IPS-20b (cell line): ENCODE measurements around the gene TSPAN3.
A peak's percentile ranks its signal among the peaks of the same experiment; 100 is the strongest.

ENCODE experiments used
- H3K27ac ChIP-seq: one replicate; pipeline ENCODE4 v1.5.1; 2013; ENCODE audit warnings: low read length
- H3K27me3 ChIP-seq: 2 replicates; pipeline ENCODE4 v1.6.1; 2013; ENCODE audit warnings: mild to moderate bottlenecking, low read length, inconsistent platforms; ENCODE audit not compliant: insufficient read depth
- H3K36me3 ChIP-seq: 2 replicates; pipeline ENCODE4 v1.6.1; 2013; ENCODE audit warnings: low read depth, mild to moderate bottlenecking, inconsistent platforms, low read length, moderate library complexity; ENCODE audit not compliant: insufficient read depth
- H3K4me1 ChIP-seq: 2 replicates; pipeline ENCODE4 v1.6.1; 2013; ENCODE audit warnings: mild to moderate bottlenecking, control low read depth, inconsistent platforms, low read length, moderate library complexity; ENCODE audit not compliant: insufficient read depth
- H3K4me3 ChIP-seq: 2 replicates; pipeline ENCODE4 v1.5.1; 2013; ENCODE audit warnings: mild to moderate bottlenecking, low read length, inconsistent platforms
- H3K9ac ChIP-seq: 2 replicates; pipeline ENCODE4 v1.6.1; 2013; ENCODE audit warnings: low read depth, mild to moderate bottlenecking, inconsistent platforms, low read length, moderate library complexity
- H3K9me3 ChIP-seq: 2 replicates; pipeline ENCODE4 v1.6.1; 2013; ENCODE audit warnings: mild to moderate bottlenecking, low read depth, low read length, inconsistent platforms; ENCODE audit not compliant: insufficient read depth

TSPAN3 gene

GRCh38 chr15:77083381-77084160 lies 12.7 kb upstream of the TSPAN3 start:
- Histone ChIP-seq H3K36me3 (no peaks in the 10 kb centered on the region), H3K4me1 (no peaks in the 10 kb centered on the region), H3K27ac (no peak overlapping the region), H3K27me3 (no peaks in the 10 kb centered on the region; the same call in 1 of the 2 replicates), H3K9ac (no peak overlapping the region), H3K9me3 (no peaks in the 10 kb centered on the region), H3K4me3 (peak overlapping the region; percentile 37)

GRCh38 chr15:77081971-77082370 lies 11.1 kb upstream of the TSPAN3 start:
- H3K27ac ChIP-seq, result no peak overlapping the region
- no peak overlapping the region for H3K9ac ChIP-seq
- no peaks in the 10 kb centered on the region for H3K9me3 ChIP-seq
- H3K4me1 ChIP-seq, result no peaks in the 10 kb centered on the region
- H3K4me3 ChIP-seq, result no peak overlapping the region
- H3K27me3 ChIP-seq, result no peaks in the 10 kb centered on the region; the same call in 1 of the 2 replicates
- no peaks in the 10 kb centered on the region for H3K36me3 ChIP-seq

DNA sequence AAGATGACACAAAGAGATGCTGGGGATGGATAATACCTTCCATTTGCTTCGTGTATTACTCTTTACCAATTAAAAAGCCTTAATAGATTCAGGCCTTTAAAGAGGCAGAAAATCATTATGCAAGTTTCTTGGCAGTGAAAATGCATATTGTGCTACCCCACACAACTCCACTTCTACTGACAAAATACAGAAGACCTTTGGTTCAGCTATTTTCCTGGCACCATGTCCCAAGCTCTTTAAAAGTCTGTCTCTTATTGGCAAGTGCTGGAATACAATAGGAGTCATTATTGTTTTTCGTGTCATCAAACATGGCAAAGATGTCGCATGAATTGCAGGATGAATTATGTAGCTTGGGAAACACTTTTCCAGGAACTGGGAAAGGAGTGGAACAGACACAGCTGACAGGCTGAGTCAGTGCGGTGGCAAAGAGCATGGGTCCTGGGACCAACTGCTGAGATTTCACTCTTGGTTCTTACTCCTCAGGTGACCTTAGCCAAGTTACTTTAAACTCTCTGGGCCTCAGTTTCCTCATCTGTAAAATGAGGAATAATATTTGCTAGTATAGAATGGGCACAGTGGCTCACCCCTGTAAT lies 5.5 kb upstream of the TSPAN3 start:
- Histone ChIP-seq H3K4me1 (no peaks in the 10 kb centered on the region), H3K9me3 (no peaks in the 10 kb centered on the region), H3K9ac (no peak overlapping the region), H3K27ac (no peak overlapping the region), H3K36me3 (no peaks in the 10 kb centered on the region), H3K4me3 (no peak overlapping the region), H3K27me3 (no peaks in the 10 kb centered on the region)

- H3K27ac ChIP-seq, result no peak overlapping the region
- no peaks in the 10 kb centered on the region for H3K27me3 ChIP-seq
- no peaks in the 10 kb centered on the region for H3K36me3 ChIP-seq
- H3K4me3 ChIP-seq, result no peak overlapping the region
- H3K9ac ChIP-seq, result no peak overlapping the region
- no peaks in the 10 kb centered on the region for H3K4me1 ChIP-seq
- no peaks in the 10 kb centered on the region for H3K9me3 ChIP-seq
Observed at GRCh38 chr15:77075528-77075927, 4.6 kb upstream of the TSPAN3 start.

DNA sequence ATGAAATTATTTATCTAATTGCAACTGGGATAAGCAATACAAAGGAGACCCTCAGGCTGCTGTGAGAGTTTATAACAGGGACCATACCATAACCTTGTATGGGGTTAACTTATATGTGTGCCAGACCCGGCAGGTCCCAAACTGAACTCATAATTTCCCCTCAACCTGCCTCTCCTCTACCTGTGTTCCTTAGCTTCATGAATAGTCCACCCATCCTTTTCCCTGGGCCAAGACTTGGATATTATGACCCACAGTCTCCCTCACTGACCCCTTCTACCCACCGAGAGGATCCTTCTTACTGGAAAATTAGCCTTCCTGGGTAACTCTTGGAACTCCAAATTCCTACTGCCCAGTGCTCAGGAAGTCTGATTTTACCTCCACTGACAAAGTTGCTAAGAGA lies 3.4 kb upstream of the TSPAN3 start:
- no peaks in the 10 kb centered on the region for H3K36me3 ChIP-seq
- H3K4me1 ChIP-seq, result peaks cover 5% of the 10 kb centered on the region
- no peak overlapping the region for H3K27ac ChIP-seq
- no peaks in the 10 kb centered on the region for H3K9me3 ChIP-seq
- no peak overlapping the region for H3K4me3 ChIP-seq
- no peak overlapping the region for H3K9ac ChIP-seq
- peaks cover 9% of the 10 kb centered on the region; the same call in 1 of the 2 replicates for H3K27me3 ChIP-seq

DNA sequence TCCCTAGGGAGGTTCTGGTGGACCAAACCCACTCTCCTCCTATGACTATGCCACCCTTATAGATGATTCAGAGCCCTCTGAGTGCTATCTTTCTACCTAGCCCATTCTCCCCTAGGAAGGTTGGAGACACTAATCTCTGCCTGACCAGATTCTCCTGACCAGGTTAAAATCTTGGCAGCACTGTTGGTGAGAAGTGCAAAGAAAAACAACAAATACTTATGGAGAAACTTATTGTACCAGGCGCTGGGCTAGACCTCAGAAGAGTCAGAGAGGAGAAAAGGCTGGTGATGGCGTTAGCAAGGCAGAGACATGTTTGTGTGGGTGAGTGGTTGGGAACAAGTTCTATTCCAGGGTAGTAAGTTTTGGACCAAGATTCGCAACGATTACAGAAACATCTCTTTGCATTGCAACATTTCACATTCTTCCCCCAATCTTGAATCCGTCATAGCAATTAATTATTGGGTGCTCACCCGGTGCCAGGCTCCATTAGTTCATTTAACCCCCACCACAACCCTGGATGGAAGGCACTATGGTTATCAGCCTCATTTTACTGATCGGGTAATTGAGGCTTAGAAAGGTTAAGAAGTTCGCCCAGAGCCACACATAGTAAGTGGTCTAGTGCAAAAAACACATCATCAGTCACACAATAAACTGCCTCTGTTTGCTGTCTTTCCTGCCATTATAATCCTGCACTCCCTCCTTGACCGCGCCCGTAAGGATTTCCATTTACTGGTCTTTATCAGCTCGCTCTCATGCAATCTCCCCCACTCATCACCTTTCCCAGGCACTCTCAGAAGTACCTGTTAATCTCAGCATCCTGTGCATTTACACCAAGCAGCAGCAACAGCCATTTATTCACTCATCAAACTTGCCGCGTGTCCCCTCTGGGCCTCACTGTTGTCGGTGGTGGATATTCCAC lies 655 bp upstream of the TSPAN3 start:
- peaks cover 5% of the 10 kb centered on the region for H3K4me1 ChIP-seq
- H3K4me3 ChIP-seq, result no peak overlapping the region
- H3K27me3 ChIP-seq, result peaks cover 9% of the 10 kb centered on the region; the same call in 1 of the 2 replicates
- H3K36me3 ChIP-seq, result no peaks in the 10 kb centered on the region
- H3K9me3 ChIP-seq, result no peaks in the 10 kb centered on the region
- peak overlapping the region; percentile 7; the same call in 1 of the 2 replicates for H3K9ac ChIP-seq
- H3K27ac ChIP-seq, result no peak overlapping the region

DNA sequence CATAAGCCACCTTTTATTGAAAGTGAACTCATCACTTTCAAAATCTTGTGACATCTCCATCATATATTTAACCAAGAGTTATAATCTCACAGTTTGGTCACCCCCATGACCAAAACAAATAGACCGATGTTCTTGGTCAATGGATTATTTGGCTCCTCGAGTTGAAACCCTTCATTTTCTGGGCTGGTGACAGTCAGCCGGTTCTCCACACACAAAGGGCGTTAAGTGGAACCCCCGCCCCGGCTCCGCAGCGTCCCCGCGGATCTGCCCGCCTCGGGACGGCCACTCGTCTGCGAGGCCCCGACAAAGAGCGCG lies 772 bp downstream of the TSPAN3 start:
- Histone ChIP-seq H3K9me3 (no peaks in the 10 kb centered on the region), H3K27me3 (peaks cover 9% of the 10 kb centered on the region; the same call in 1 of the 2 replicates), H3K27ac (no peak overlapping the region), H3K9ac (peak overlapping the region; percentile 82; the same call in 1 of the 2 replicates), H3K36me3 (no peaks in the 10 kb centered on the region), H3K4me3 (peak overlapping the region; percentile 90), H3K4me1 (peaks cover 5% of the 10 kb centered on the region)

DNA sequence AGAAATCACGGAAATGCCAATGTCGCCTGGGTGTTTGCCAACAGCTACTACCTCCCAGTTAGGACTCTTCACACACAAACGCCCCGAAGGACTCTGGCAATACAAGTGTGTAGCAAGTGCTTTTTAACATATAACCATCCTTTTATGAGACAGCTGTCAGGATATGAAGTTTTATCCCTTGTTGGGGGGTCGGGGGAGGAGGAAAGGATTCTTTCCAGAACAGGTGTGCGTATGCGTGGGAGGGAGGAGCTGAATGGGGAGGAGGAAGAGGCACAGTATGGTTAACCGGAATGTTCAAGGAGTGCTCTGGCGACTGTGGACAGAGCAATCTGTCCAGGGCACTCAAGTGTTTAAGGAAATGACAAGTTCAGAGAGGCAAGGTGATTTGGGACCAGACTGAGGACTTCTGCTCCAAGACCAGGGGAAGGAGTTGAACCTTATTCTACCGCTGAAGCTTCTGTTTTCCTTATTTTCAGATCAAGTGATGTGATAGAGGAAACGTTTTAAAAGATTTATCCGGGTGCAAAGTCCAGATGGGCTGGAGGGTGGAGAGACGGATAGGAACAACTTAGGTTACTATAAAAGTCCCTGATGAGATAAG lies 1.3 kb downstream of the TSPAN3 start:
- Histone ChIP-seq H3K9me3 (no peaks in the 10 kb centered on the region), H3K27me3 (peaks cover 9% of the 10 kb centered on the region; the same call in 1 of the 2 replicates), H3K4me1 (peaks cover 5% of the 10 kb centered on the region), H3K9ac (peak overlapping the region; percentile 82; the same call in 1 of the 2 replicates), H3K36me3 (no peaks in the 10 kb centered on the region), H3K4me3 (peak overlapping the region; percentile 90), H3K27ac (no peak overlapping the region)

- H3K36me3 ChIP-seq, result no peaks in the 10 kb centered on the region
Observed at GRCh38 chr15:77068633-77069032, 2.3 kb downstream of the TSPAN3 start.

GRCh38 chr15:77067691-77068367 lies 3.1 kb downstream of the TSPAN3 start:
- peaks cover 9% of the 10 kb centered on the region for H3K4me1 ChIP-seq
- H3K27ac ChIP-seq, result no peak overlapping the region
- no peak overlapping the region for H3K4me3 ChIP-seq
- no peaks in the 10 kb centered on the region for H3K9me3 ChIP-seq
- H3K27me3 ChIP-seq, result peaks cover 9% of the 10 kb centered on the region; the same call in 1 of the 2 replicates
- H3K36me3 ChIP-seq, result no peaks in the 10 kb centered on the region
- no peak overlapping the region for H3K9ac ChIP-seq

More at GRCh38 chr15:77068633-77069032, 2.3 kb downstream of the TSPAN3 start:
- no peaks in the 10 kb centered on the region for H3K9me3 ChIP-seq
- no peak overlapping the region for H3K4me3 ChIP-seq
- no peak overlapping the region for H3K9ac ChIP-seq
- H3K27me3 ChIP-seq, result peaks cover 9% of the 10 kb centered on the region; the same call in 1 of the 2 replicates
- H3K4me1 ChIP-seq, result peaks cover 8% of the 10 kb centered on the region
- H3K27ac ChIP-seq, result no peak overlapping the region
